ENCODE results near the gene OLFML2B. TPM values are rescaled to one million over a fixed set of nuclear protein-coding genes. Genes with fewer than 3 reads are reported as not detected.
"Not testable (repeated sequence)": the region's sequence is repeated elsewhere in the genome, so short reads cannot be mapped to it uniquely, and the experiment has no call there.

Gene OLFML2B
- total and polyA plus RNA-seq, 8 donors = 0.31 to 56.0 (median 1.7) TPM; not detected in 1

- no peak for TF ChIP-seq EP300 (IDR thresholded peaks at IDR 0.05)
- TF ChIP-seq POLR2A (IDR thresholded peaks at IDR 0.05) = no peak
- TF ChIP-seq, protein P1, sequence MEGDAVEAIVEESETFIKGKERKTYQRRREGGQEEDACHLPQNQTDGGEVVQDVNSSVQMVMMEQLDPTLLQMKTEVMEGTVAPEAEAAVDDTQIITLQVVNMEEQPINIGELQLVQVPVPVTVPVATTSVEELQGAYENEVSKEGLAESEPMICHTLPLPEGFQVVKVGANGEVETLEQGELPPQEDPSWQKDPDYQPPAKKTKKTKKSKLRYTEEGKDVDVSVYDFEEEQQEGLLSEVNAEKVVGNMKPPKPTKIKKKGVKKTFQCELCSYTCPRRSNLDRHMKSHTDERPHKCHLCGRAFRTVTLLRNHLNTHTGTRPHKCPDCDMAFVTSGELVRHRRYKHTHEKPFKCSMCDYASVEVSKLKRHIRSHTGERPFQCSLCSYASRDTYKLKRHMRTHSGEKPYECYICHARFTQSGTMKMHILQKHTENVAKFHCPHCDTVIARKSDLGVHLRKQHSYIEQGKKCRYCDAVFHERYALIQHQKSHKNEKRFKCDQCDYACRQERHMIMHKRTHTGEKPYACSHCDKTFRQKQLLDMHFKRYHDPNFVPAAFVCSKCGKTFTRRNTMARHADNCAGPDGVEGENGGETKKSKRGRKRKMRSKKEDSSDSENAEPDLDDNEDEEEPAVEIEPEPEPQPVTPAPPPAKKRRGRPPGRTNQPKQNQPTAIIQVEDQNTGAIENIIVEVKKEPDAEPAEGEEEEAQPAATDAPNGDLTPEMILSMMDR (IDR thresholded peaks at IDR 0.05) = no peak
- no peak for TF ChIP-seq POLR2AphosphoS5 (IDR thresholded peaks at IDR 0.05)
- H3K4me1 ChIP-seq = peaks cover 4 to 30% (median 9%) of the 10 kb centered on the region in 4 donors
- no peak for DNase-seq
- no peak overlapping the region for H3K4me3 ChIP-seq
- intact Hi-C loops (cut with DNase I; ENCODE audit: low total_unique reads) = no loop called here
- peaks cover 0 to 4% (median 1%) of the 10 kb centered on the region in 4 donors for H3K9me3 ChIP-seq
- H3K27ac ChIP-seq = no peak overlapping the region
- peaks cover 0 to 11% (median 6%) of the 10 kb centered on the region in 3 donors for H3K27me3 ChIP-seq
- 52 to 80% (median 71%) methylated on average over 4 of the region's 4 CpGs for WGBS, 5 donors
- H3K36me3 ChIP-seq = no peaks in the 10 kb centered on the region
Observed at GRCh38 chr1:162018418-162018817, 5.3 kb downstream of the OLFML2B start.

DNA sequence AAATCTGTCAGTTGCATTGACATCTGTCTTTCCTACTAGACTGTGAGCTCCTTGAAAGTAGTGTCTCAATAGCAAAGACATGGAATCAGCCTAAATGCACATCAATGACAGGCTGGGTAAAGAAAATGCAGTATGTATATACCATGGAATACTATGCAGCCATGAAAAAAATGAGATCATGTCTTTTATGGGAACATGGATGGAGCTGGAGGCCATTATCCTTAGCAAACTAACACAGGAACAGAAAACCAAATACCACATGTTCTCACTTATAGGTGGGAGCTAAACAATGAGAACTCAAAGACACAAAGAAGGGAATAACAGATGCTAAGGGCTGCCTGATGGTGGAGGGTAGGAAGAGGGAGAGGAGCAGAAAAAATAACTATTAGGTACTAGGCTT is 5.9 kb downstream of the OLFML2B start:
- not testable (repeated sequence) for H3K36me3 ChIP-seq
- peaks cover 0 to 23% (median 4%) of the 10 kb centered on the region in 4 donors for H3K4me1 ChIP-seq

DNA sequence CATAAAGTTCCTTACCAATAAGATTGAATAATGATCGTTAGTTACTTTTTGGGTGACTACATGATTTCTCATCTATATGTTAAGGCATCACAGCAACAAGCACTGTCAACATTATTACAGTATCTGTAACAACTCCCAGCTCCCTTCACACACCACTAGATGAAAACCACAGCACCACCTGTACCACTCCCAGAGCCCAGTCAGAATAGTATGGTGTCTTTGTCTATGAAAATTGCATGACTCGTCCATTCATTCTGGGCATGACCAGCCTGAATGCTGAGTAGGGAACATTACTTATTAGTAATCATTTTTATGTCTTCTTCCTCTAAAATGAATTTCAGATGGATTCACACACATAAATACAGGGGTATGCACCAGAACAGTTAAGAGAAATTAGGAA is 7.0 kb downstream of the OLFML2B start:
- no peak overlapping the region for H3K4me3 ChIP-seq
- intact Hi-C loops (cut with DNase I; ENCODE audit: low total_unique reads) = no loop called here
- DNase-seq = no peak
- WGBS, 5 donors = 74 to 84% (median 83%) methylated on average over 2 of the region's 2 CpGs
- no peaks in the 10 kb centered on the region for H3K27me3 ChIP-seq
- H3K4me1 ChIP-seq = peaks cover 0 to 20% (median 4%) of the 10 kb centered on the region in 4 donors
- peaks cover 0 to 9% (median 6%) of the 10 kb centered on the region in 4 donors for H3K9me3 ChIP-seq
- TF ChIP-seq, protein P1 (IDR thresholded peaks at IDR 0.05) = no peak
- TF ChIP-seq POLR2AphosphoS5 (IDR thresholded peaks at IDR 0.05) (no peak), POLR2A (IDR thresholded peaks at IDR 0.05) (no peak), EP300 (IDR thresholded peaks at IDR 0.05) (no peak)
- no peaks in the 10 kb centered on the region for H3K36me3 ChIP-seq
- no peak overlapping the region for H3K27ac ChIP-seq

More for the DNA sequence above, 5.9 kb downstream of the OLFML2B start:
- H3K4me3 ChIP-seq; DNase-seq; H3K9me3 ChIP-seq; H3K27me3 ChIP-seq; H3K27ac ChIP-seq; intact Hi-C loops (cut with DNase I; ENCODE audit: low total_unique reads): not testable (repeated sequence)

DNA sequence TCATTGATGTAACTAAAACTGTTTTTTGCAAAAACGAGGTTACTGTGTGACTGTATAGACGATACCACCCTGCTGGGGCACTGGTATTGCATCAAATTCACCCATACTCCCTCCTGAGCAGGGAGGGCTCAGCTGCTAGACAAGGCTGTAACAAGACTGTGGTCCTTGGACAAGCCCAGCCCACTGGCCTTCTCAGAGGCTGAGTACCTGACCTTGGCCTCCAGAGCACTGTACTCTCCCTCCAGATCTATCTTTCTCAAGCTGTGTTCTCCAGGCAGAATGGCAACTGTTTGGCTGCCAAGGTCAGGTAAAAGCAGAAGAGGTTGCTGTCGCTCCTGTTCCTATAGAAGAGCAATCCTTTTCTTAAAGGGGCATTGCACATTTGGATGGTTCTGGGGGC is 8.5 kb downstream of the OLFML2B start:
- 63 to 91% (median 72%) methylated on average over 3 of the region's 3 CpGs for WGBS, 5 donors

GRCh38 chr1:162014202-162014601 is 9.5 kb downstream of the OLFML2B start:
- intact Hi-C loops (cut with DNase I; ENCODE audit: low total_unique reads) = no loop called here
- Histone ChIP-seq H3K36me3 (no peaks in the 10 kb centered on the region), H3K4me1 (peaks cover 0 to 7% (median 3%) of the 10 kb centered on the region in 4 donors), H3K9me3 (peaks cover 0 to 9% (median 6%) of the 10 kb centered on the region in 4 donors), H3K4me3 (no peak overlapping the region), H3K27ac (no peak overlapping the region), H3K27me3 (no peaks in the 10 kb centered on the region)
- 72 to 85% (median 78%) methylated on average over 2 of the region's 2 CpGs for WGBS, 5 donors
- DNase-seq = no peak
- no peak for TF ChIP-seq POLR2AphosphoS5 (IDR thresholded peaks at IDR 0.05)
- TF ChIP-seq, protein P1 (IDR thresholded peaks at IDR 0.05) = no peak
- no peak for TF ChIP-seq POLR2A (IDR thresholded peaks at IDR 0.05)
- no peak for TF ChIP-seq EP300 (IDR thresholded peaks at IDR 0.05)

More for the DNA sequence above, 8.5 kb downstream of the OLFML2B start:
- intact Hi-C loops (cut with DNase I; ENCODE audit: low total_unique reads) = no loop called here
- H3K27ac ChIP-seq = no peak overlapping the region
- TF ChIP-seq POLR2A (IDR thresholded peaks at IDR 0.05) (no peak), EP300 (IDR thresholded peaks at IDR 0.05) (no peak), POLR2AphosphoS5 (IDR thresholded peaks at IDR 0.05) (no peak)
- TF ChIP-seq, protein P1 (IDR thresholded peaks at IDR 0.05) = no peak
- no peak for DNase-seq
- peaks cover 0 to 14% (median 4%) of the 10 kb centered on the region in 4 donors for H3K4me1 ChIP-seq
- H3K36me3 ChIP-seq = no peaks in the 10 kb centered on the region
- no peak overlapping the region for H3K4me3 ChIP-seq
- peaks cover 0 to 9% (median 6%) of the 10 kb centered on the region in 4 donors for H3K9me3 ChIP-seq
- no peaks in the 10 kb centered on the region for H3K27me3 ChIP-seq
